HuH-7 (cell line): ENCODE data around the gene FGF18.
"Not testable (repeated sequence)": the region's sequence is repeated elsewhere in the genome, so short reads cannot be mapped to it uniquely, and the experiment has no call there.

Source experiments
- DNase-seq: peaks from one replicate; pipeline ENCODE4 v3.0.0; 2011; ENCODE audit warnings: low spot score

The FGF18 gene, protein sequence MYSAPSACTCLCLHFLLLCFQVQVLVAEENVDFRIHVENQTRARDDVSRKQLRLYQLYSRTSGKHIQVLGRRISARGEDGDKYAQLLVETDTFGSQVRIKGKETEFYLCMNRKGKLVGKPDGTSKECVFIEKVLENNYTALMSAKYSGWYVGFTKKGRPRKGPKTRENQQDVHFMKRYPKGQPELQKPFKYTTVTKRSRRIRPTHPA

DNA sequence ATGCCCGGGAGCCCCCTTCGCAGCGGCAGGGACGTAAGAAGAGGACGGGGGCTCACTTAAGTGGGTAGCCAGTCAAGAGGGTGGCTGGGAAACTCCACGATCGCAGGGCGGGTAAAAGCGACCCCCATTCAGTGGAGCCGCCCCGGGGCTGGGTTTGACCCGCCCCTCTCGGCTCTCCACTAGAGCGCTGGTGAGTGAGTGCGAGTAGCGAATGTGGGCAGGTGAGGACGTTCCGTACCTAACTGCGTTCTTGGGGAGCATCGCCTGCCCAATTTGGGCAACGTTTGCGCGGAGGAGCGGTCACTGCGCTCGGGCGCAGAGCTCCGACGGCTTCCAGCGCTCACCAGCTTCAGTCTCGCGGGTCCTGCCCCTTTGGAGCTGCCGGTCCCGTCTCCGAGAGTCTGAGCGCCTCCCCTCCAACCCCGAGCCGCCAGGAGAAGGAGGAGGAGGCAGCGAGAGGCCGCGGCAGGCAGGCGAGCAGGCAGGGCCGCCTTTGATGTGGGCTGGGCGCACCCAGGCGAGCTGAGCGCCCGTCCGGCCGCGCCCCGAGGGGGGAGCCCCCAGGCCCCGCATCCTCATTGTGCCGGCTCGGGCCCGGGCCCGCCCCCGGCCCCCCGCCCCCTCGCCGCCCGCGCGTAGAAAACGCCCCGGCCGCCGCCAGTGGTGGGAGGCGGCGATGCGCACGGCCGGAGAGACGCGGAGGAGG is at the start of gene FGF18:
TSS of gene FGF18 (plus strand) at position 666 of the 706 bp plus-strand sequence. CDS start 553 bp downstream, outside the sequence.
- peak; percentile 41 for DNase-seq

- DNase-seq: no peak
Observed at GRCh38 chr5:171369898-171370297, 49.5 kb upstream of the FGF18 start.

- not testable (repeated sequence) for DNase-seq
Observed at GRCh38 chr5:171370881-171371280, 48.6 kb upstream of the FGF18 start.

GRCh38 chr5:171371326-171371725 is 48.1 kb upstream of the FGF18 start:
- DNase-seq: no peak

GRCh38 chr5:171379961-171380360 is 39.5 kb upstream of the FGF18 start:
- no peak for DNase-seq

- DNase-seq: not testable (repeated sequence)
Observed at GRCh38 chr5:171384416-171384815, 35.0 kb upstream of the FGF18 start.

- not testable (repeated sequence) for DNase-seq
Observed at GRCh38 chr5:171384999-171385398, 34.4 kb upstream of the FGF18 start.

DNA sequence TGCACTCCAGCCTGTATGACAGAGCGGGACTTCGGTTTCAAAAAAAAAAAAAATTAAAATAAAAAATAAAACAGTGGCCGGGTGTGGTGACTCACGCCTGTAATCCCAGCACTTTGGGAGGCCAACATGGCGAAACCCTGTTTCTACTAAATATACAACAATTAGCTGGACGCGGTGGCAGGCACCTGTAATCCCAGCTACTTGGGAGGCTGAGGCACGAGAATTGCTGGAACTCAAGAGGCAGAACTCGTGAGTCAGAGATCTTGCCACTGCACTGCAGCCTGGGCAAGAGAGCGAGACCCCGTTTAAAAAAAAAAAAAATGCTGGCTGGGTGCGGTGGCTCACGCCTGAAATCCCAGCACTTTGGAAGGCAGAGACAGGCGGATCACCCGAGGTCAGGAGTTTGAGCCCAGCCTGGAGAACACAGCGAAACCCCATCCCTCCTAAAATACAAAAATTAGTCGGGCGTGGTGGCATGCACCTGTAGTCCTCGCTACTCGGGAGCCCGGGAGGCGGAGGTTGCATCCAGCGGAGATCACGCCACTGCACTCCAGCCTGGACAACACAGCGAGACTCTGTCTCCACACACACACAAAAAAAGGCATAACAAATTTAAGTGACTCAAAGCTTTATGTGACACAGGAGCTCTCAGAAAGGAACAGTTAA is 33.3 kb upstream of the FGF18 start:
- no peak for DNase-seq

GRCh38 chr5:171386861-171387344 is 32.5 kb upstream of the FGF18 start:
- no peak for DNase-seq

DNA sequence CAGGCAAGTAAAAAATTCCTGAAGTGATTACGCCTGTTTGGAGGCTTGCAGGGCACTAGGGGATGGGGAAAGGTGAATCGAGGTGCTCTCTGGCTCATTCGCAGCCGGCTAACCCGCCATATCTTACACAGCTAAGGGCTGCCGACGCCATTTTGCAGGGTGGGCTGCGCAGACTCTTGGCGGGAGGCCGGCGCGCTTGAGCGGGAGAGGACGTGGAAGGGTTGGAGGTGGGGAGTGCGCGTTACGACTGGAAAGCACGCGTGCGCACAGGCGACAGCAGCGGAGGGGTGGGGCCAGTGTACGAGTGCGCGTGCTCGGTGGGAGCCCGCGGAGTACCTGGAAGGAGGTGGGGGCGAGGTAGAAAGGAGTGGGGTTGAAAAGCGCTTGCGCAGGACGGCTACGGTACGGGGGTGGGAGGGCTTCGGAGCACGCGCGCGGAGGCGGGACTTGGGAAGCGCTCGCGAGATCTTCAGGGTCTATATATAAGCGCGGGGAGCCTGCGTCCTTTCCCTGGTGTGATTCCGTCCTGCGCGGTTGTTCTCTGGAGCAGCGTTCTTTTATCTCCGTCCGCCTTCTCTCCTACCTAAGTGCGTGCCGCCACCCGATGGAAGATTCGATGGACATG is 32.0 kb upstream of the FGF18 start, which contains the start of gene NPM1:
TSS of gene NPM1 (plus strand) at position 505 of the 625 bp plus-strand sequence. CDS start at position 605, 100 bp downstream.
- DNase-seq: peak; percentile 97

DNA sequence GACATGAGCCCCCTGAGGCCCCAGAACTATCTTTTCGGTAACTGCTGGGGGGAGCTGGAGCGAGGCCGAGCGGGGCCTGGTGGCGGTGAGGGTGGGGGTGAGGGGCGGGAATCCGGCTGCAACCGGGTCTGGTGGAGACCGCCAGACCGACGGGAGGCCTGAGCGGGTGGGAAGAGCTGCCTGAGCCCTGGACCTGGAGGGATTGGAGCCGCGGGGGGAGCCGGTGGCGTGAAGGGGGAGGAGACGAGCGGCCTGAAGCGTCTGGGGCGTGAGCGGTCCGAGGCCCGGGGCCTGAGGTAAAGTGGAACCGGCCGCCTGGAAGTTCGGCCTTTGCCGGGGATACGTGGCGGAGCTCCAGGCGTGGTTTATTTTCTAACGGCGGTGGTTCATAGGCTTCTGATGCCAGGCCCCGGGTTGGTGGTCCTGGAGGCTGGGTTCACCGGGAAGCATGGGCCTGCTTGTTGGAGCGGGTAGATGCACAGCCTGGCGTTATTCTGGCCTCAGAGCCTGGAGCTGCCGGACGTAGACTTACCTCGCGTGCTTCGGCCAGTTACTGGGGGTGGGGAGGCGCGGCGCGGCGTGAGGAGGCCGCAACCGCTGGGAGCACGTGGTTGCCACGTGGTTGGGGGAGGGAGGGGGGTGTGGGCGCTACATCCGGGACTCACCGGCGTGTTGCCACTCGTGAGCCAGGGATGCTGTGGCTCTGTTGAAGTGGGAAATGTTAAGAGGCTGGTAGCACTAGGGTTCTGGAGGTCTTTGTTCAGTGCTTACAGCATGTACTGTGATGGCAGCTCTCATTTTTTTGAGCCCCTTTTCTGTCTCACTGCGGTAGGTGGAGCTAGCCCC is 31.3 kb upstream of the FGF18 start:
- DNase-seq: peak; percentile 60

GRCh38 chr5:171388816-171389168 is 30.7 kb upstream of the FGF18 start:
- no peak for DNase-seq

GRCh38 chr5:171390883-171391677 is 28.4 kb upstream of the FGF18 start:
- no peak for DNase-seq

- DNase-seq: no peak
Observed at GRCh38 chr5:171391996-171392577, 27.4 kb upstream of the FGF18 start.

DNA sequence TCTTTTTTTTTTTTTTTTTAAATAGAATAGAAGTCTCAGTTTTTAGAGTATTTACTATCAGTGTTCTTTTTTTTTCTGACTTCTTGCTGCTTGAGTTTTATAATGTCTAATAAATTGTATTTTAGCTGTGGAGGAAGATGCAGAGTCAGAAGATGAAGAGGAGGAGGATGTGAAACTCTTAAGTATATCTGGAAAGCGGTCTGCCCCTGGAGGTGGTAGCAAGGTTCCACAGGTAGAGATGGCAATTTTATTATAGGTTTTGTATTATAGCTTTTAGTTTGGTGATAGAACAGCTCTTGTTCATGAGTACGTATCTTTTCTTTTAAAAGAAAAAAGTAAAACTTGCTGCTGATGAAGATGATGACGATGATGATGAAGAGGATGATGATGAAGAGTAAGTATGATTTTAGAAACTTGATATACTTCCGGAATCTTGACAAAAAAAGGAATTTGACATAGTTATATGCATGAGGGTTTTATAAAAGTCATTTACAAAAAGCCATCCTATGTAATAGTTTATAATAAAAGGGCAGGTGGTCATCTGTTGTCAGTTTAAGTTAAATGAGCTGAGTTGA is 26.8 kb upstream of the FGF18 start:
- DNase-seq: no peak

DNA sequence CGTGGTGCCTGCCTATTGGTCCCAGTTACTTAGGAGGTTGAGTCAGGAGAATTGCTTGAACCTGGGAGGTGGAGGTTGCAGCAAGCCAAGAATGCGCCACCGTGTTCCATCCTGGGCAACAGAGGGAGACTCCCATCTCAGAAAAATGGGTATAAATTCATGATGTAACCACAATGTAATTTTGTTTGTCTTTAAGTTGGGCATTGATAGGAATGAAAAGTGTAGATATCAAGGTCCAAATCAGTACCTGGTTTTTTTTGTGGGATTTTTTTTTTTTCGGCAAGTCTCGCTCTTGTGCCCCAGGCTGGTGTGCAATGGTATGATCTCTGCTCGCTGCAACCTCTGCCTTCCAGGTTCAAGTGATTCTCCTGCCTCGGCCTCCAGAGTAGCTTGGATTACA is 24.4 kb upstream of the FGF18 start:
- no peak for DNase-seq

GRCh38 chr5:171396583-171396982 is 22.9 kb upstream of the FGF18 start:
- DNase-seq: not testable (repeated sequence)

- DNase-seq: no peak
Observed at GRCh38 chr5:171397190-171397589, 22.3 kb upstream of the FGF18 start.

- DNase-seq: no peak
Observed at GRCh38 chr5:171397599-171397998, 21.8 kb upstream of the FGF18 start.

DNA sequence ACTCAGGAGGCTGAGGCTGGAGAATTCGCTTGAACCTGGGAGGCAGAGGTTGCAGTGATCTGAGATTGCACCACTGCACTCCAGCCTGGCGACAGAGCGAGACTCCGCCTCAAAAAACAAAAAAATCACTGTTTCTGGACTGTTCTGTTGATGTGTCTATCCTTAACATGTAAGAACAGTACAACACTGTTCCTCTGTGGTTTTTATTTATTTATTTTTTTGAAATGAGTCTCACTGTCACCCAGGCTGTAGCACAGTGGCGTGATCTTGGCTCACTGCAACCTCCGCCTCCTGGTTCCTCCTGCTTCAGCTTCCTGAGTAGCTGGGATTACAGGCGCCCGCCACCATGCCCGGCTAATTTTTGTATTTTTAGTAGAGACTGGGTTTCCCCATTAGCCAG is 20.8 kb upstream of the FGF18 start:
- not testable (repeated sequence) for DNase-seq
